DOHH2 (cell line): ENCODE measurements around the gene MVK.

ENCODE experiments used
- H3F3A ChIP-seq: fragments of 200-600 bp; sonication (generic), shearing (Covaris generic); 2 replicates; pipeline ENCODE4 v1.6.0; 2016; ENCODE audit warnings: antibody characterized with exemption, mild to moderate bottlenecking; ENCODE audit not compliant: control insufficient read depth, insufficient read depth
- H3K27ac ChIP-seq: fragments of 200-600 bp; sonication (generic); 2 replicates; pipeline ENCODE4 v1.5.1; 2014; ENCODE audit warnings: low read depth, mild to moderate bottlenecking, low read length, moderate library complexity
- H3K27me3 ChIP-seq: fragments of 200-600 bp; sonication (generic); 2 replicates; pipeline ENCODE4 v1.6.1; 2014; ENCODE audit warnings: mild to moderate bottlenecking, low read length, mixed read lengths; ENCODE audit not compliant: control insufficient read depth
- H3K36me3 ChIP-seq: fragments of 200-600 bp; sonication (generic); 2 replicates; pipeline ENCODE4 v1.6.1; 2014; ENCODE audit warnings: mild to moderate bottlenecking, low read length, moderate library complexity, mixed read lengths; ENCODE audit not compliant: control insufficient read depth
- H3K4me1 ChIP-seq: fragments of 200-600 bp; sonication (generic); 2 replicates; pipeline ENCODE4 v1.6.1; 2014; ENCODE audit warnings: mild to moderate bottlenecking, low read length, mixed read lengths; ENCODE audit not compliant: control insufficient read depth
- H3K4me2 ChIP-seq: fragments of 200-600 bp; sonication (generic); 2 replicates; pipeline ENCODE4 v1.6.0; 2014; ENCODE audit warnings: mild to moderate bottlenecking, low read length, moderate library complexity
- H3K4me3 ChIP-seq: fragments of 200-600 bp; sonication (generic); 2 replicates; pipeline ENCODE4 v1.5.1; 2014; ENCODE audit warnings: mild to moderate bottlenecking, low read length, mixed read lengths
- H3K79me2 ChIP-seq: fragments of 200-600 bp; sonication (generic); 2 replicates; pipeline ENCODE4 v1.6.1; 2014; ENCODE audit warnings: mild to moderate bottlenecking, low read length, mixed read lengths; ENCODE audit not compliant: control insufficient read depth
- H3K9me2 ChIP-seq: fragments of 200-600 bp; sonication (generic); replicated peaks from 2 replicates; pipeline ENCODE4 v1.6.1; 2014; ENCODE audit warnings: mild to moderate bottlenecking, low read length, mixed read lengths; ENCODE audit not compliant: control insufficient read depth
- H3K9me3 ChIP-seq: fragments of 200-600 bp; sonication (generic); 2 replicates; pipeline ENCODE4 v1.6.1; 2014; ENCODE audit warnings: antibody characterized with exemption, low read length, mixed read lengths; ENCODE audit not compliant: control insufficient read depth, insufficient read depth
- H4K20me1 ChIP-seq: fragments of 200-600 bp; sonication (generic); 2 replicates; pipeline ENCODE4 v1.6.0; 2014; ENCODE audit warnings: low read depth, mild to moderate bottlenecking, antibody characterized with exemption, low read length, moderate library complexity; ENCODE audit not compliant: control insufficient read depth, insufficient read depth
- CTCF ChIP-seq: fragments of 200-600 bp; sonication (generic); IDR thresholded peaks from one replicate; pipeline ENCODE4 v1.5.1; 2014; ENCODE audit warnings: antibody characterized with exemption, mild to moderate bottlenecking, low read depth, low read length; ENCODE audit not compliant: poor library complexity, severe bottlenecking
- EZH2phosphoT487 ChIP-seq: fragments of 200-600 bp; sonication (generic); IDR thresholded peaks from 2 replicates; pipeline ENCODE4 v1.6.1; 2017; ENCODE audit warnings: borderline replicate concordance, mild to moderate bottlenecking, antibody characterized with exemption, low read length, moderate library complexity, mixed read lengths

MVK gene

DNA sequence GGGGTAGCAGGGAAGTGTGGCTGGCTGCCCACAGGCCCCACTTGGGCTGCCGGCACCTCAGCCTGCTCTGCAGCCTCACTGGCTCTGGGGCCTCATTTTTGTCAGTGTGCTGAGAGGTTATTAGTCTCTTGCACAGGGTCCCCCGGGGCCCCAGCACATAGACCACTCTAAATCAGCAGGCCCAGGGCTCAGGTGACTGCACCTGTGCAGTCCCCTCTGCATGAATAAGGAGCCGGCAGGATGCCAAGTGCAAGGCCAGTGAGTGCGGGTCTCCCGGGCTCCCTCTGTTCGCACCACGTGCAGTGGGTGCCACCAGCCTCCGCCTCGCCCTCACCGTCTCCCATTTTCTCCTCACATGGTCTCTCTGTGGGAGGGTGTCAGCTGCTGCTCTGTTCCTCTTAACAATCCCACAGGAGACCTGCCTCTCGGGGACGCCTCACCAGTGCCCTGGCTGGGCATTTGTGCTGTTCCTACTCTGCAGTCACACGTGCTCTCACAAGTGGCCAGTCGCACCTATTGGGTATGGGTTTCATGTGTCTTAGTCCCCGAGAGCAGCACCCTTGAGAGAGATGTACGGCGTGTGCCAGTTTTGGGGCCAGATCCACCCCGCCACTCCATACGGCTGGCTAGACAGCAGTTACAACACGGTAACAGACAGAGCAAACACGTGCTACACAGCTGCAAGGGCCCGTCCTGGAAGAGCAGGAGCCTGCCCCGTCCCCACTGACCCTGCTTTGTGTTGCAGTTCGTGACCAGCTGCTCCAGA is 40.7 kb upstream of the MVK start:
- Histone ChIP-seq H3K79me2 (no peaks in the 10 kb centered on the region), H3K36me3 (no peaks in the 10 kb centered on the region), H4K20me1 (no peaks in the 10 kb centered on the region), H3K4me3 (no peak overlapping the region), H3K4me2 (no peak overlapping the region), H3K9me2 (no peaks in the 10 kb centered on the region), H3K27me3 (no peaks in the 10 kb centered on the region), H3K9me3 (no peaks in the 10 kb centered on the region), H3K27ac (no peak overlapping the region), H3F3A (no peaks in the 10 kb centered on the region), H3K4me1 (no peaks in the 10 kb centered on the region)
- no peak for TF ChIP-seq CTCF
- no peak for TF ChIP-seq EZH2phosphoT487

DNA sequence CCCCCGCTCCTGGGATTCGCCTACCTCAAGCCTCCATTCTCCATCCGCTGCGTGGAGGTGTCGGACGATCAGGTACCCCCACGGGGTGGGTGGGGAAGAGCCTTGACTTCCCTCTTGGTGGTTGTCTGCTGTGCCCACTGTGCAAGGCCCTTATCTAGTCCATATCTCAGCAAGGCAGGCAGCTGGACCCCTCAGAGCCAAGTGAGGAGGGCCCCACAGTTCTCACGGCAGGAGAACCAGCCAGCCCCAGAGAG is 40.2 kb upstream of the MVK start:
- no peaks in the 10 kb centered on the region for H3K79me2 ChIP-seq
- no peaks in the 10 kb centered on the region for H3F3A ChIP-seq
- H3K27me3 ChIP-seq = no peaks in the 10 kb centered on the region
- TF ChIP-seq EZH2phosphoT487 (no peak), CTCF (no peak)
- H3K9me3 ChIP-seq = no peaks in the 10 kb centered on the region
- H3K4me3 ChIP-seq = no peak overlapping the region
- no peaks in the 10 kb centered on the region for H3K4me1 ChIP-seq
- no peak overlapping the region for H3K4me2 ChIP-seq
- no peaks in the 10 kb centered on the region for H3K9me2 ChIP-seq
- no peak overlapping the region for H3K27ac ChIP-seq
- no peaks in the 10 kb centered on the region for H4K20me1 ChIP-seq
- no peaks in the 10 kb centered on the region for H3K36me3 ChIP-seq

- Histone ChIP-seq H3F3A (no peaks in the 10 kb centered on the region), H3K36me3 (no peaks in the 10 kb centered on the region), H4K20me1 (no peaks in the 10 kb centered on the region), H3K4me3 (no peak overlapping the region), H3K79me2 (no peaks in the 10 kb centered on the region), H3K4me1 (no peaks in the 10 kb centered on the region), H3K27ac (no peak overlapping the region), H3K9me2 (no peaks in the 10 kb centered on the region), H3K9me3 (no peaks in the 10 kb centered on the region), H3K27me3 (no peaks in the 10 kb centered on the region), H3K4me2 (no peak overlapping the region)
- no peak for TF ChIP-seq EZH2phosphoT487
- TF ChIP-seq CTCF = no peak
These were observed 39.1 kb upstream of the MVK start for GRCh38 chr12:109534456-109534855.
